ENCODE results near the gene SETDB1. TPM values are rescaled to one million over a fixed set of nuclear protein-coding genes. Genes with fewer than 3 reads are reported as not detected.

The SETDB1 gene
- total RNA-seq, 1 donor from 2014 or later = 52.0 TPM

GRCh38 chr1:150972417-150972940 lies 46.3 kb downstream of the SETDB1 start:
- ATAC-seq (no peak), DNase-seq (ENCODE audit: low spot score) (no peak)
- intact Hi-C loops (cut with DNase I) = no loop called here

- intact Hi-C loops (cut with DNase I) = no loop called here
- ATAC-seq (no peak), DNase-seq (ENCODE audit: low spot score) (no peak)
These were observed 47.2 kb downstream of the SETDB1 start for GRCh38 chr1:150973258-150973835.

GRCh38 chr1:150973836-150974579 lies 47.8 kb downstream of the SETDB1 start:
- intact Hi-C loops (cut with DNase I) = no loop called here
- ATAC-seq (peak; percentile 1), DNase-seq (ENCODE audit: low spot score) (peak; percentile 72)

GRCh38 chr1:150974580-150975478 lies 48.7 kb downstream of the SETDB1 start, which contains the start of gene CERS2:
Gene CERS2, minus strand, starts transcription at chr1:150974835. Its CDS starts 5,745 bp downstream, at chr1:150969090.
- intact Hi-C loops (cut with DNase I) = no loop called here
- ATAC-seq = peak; percentile 59
- peak; percentile 91 for DNase-seq (ENCODE audit: low spot score)

GRCh38 chr1:150976401-150976821 lies 50.2 kb downstream of the SETDB1 start:
- ATAC-seq (no peak), DNase-seq (ENCODE audit: low spot score) (no peak)
- intact Hi-C loops (cut with DNase I) = no loop called here

GRCh38 chr1:150976879-150977694 lies 50.9 kb downstream of the SETDB1 start:
- ATAC-seq = peak; percentile 62

GRCh38 chr1:150979092-150980056 lies 53.2 kb downstream of the SETDB1 start:
- intact Hi-C loops (cut with DNase I) = no loop called here
- DNase-seq (ENCODE audit: low spot score) = peak; percentile 92
- ATAC-seq = peak; percentile 52

More at GRCh38 chr1:150976879-150977694, 50.9 kb downstream of the SETDB1 start:
- intact Hi-C loops (cut with DNase I) = no loop called here
- peak; percentile 88 for DNase-seq (ENCODE audit: low spot score)

- intact Hi-C loops (cut with DNase I) = no loop called here
- ATAC-seq (peak; percentile 18), DNase-seq (ENCODE audit: low spot score) (no peak)
These were observed 55.1 kb downstream of the SETDB1 start for GRCh38 chr1:150981177-150981804.

GRCh38 chr1:150981805-150982712 lies 55.9 kb downstream of the SETDB1 start, which contains the start of gene ANXA9:
Gene ANXA9, plus strand, starts transcription at chr1:150982292. Its CDS starts 814 bp downstream, at chr1:150983106.
- peak; percentile 63 for ATAC-seq
- intact Hi-C loops (cut with DNase I) = no loop called here
- DNase-seq (ENCODE audit: low spot score) = no peak

GRCh38 chr1:150985179-150985825 lies 59.1 kb downstream of the SETDB1 start:
- DNase-seq (ENCODE audit: low spot score) = no peak
- intact Hi-C loops (cut with DNase I) = no loop called here
- ATAC-seq = no peak

- intact Hi-C loops (cut with DNase I) = no loop called here
- DNase-seq (ENCODE audit: low spot score) (no peak), ATAC-seq (no peak)
These were observed 61.8 kb downstream of the SETDB1 start for GRCh38 chr1:150987924-150988323.

- intact Hi-C loops (cut with DNase I) = no loop called here
- no peak for ATAC-seq
- no peak for DNase-seq (ENCODE audit: low spot score)
These were observed 66.5 kb downstream of the SETDB1 start for GRCh38 chr1:150992626-150993025.

GRCh38 chr1:150994248-150994647 lies 68.1 kb downstream of the SETDB1 start:
- no peak for ATAC-seq
- DNase-seq (ENCODE audit: low spot score) = no peak
- intact Hi-C loops (cut with DNase I) = no loop called here

- ATAC-seq (peak; percentile 46), DNase-seq (ENCODE audit: low spot score) (no peak)
- intact Hi-C loops (cut with DNase I) = no loop called here
These were observed 69.3 kb downstream of the SETDB1 start for GRCh38 chr1:150995460-150995859.

GRCh38 chr1:150995896-150996295 lies 69.7 kb downstream of the SETDB1 start:
- intact Hi-C loops (cut with DNase I) = no loop called here
- ATAC-seq (peak; percentile 78), DNase-seq (ENCODE audit: low spot score) (no peak)

All from sciatic nerve (tissue), 2 donors.